HG03060 (cell line): ENCODE measurements around the gene OIT3.

Experiments used
- ATAC-seq: cut with Tn5 transposase; IDR thresholded peaks from one replicate; pipeline ENCODE4 v1.9.1; 2021; ENCODE audit warnings: low read depth, moderate number of reproducible peaks; ENCODE audit not compliant: unreplicated experiment

The OIT3 gene

GRCh38 chr10:72893136-72893798 is at the start of gene OIT3:
Gene OIT3, plus strand, starts transcription at chr10:72893739. Its CDS starts 60 bp downstream, at chr10:72893799.
- no peak for ATAC-seq

- no peak for ATAC-seq
Observed at GRCh38 chr10:72846238-72846637, 47.3 kb upstream of the OIT3 start.

GRCh38 chr10:72847681-72848080 is 45.9 kb upstream of the OIT3 start:
- ATAC-seq: no peak

GRCh38 chr10:72850861-72851260 is 42.7 kb upstream of the OIT3 start:
- ATAC-seq: no peak

GRCh38 chr10:72851509-72851908 is 42.0 kb upstream of the OIT3 start:
- no peak for ATAC-seq

- ATAC-seq: no peak
Observed at GRCh38 chr10:72852508-72852907, 41.0 kb upstream of the OIT3 start.

- ATAC-seq: no peak
Observed at GRCh38 chr10:72855129-72855528, 38.4 kb upstream of the OIT3 start.

GRCh38 chr10:72855790-72856189 is 37.7 kb upstream of the OIT3 start:
- no peak for ATAC-seq

GRCh38 chr10:72858067-72858466 is 35.5 kb upstream of the OIT3 start:
- no peak for ATAC-seq

- ATAC-seq: no peak
Observed at GRCh38 chr10:72862957-72863356, 30.6 kb upstream of the OIT3 start.

GRCh38 chr10:72875250-72876055 is 18.1 kb upstream of the OIT3 start:
- no peak for ATAC-seq

GRCh38 chr10:72879245-72879644 is 14.3 kb upstream of the OIT3 start:
- ATAC-seq: no peak

- no peak for ATAC-seq
Observed at GRCh38 chr10:72881291-72881690, 12.2 kb upstream of the OIT3 start.

GRCh38 chr10:72883861-72884260 is 9.7 kb upstream of the OIT3 start:
- no peak for ATAC-seq

- ATAC-seq: no peak
Observed at GRCh38 chr10:72885953-72886352, 7.6 kb upstream of the OIT3 start.

GRCh38 chr10:72886621-72887020 is 6.9 kb upstream of the OIT3 start:
- ATAC-seq: no peak

- no peak for ATAC-seq
Observed at GRCh38 chr10:72887043-72887442, 6.5 kb upstream of the OIT3 start.

- ATAC-seq: no peak
Observed at GRCh38 chr10:72888151-72888638, 5.3 kb upstream of the OIT3 start.

- no peak for ATAC-seq
Observed at GRCh38 chr10:72889391-72889831, 4.1 kb upstream of the OIT3 start.

GRCh38 chr10:72890086-72890485 is 3.5 kb upstream of the OIT3 start:
- no peak for ATAC-seq

GRCh38 chr10:72895236-72895850 is 1.8 kb downstream of the OIT3 start:
- ATAC-seq: no peak
